H1 (cell line): ENCODE data around the gene MCM7. TPM values are rescaled to one million over a fixed set of nuclear protein-coding genes. Genes with fewer than 3 reads are reported as not detected.

Experiments
- CTCF ChIA-PET: fragments of 300-600 bp; sonication (Branson Sonifier 250); formaldehyde crosslinking; loops from one replicate; lab custom pipeline; 2021; ENCODE audit not compliant: partially characterized antibody; lab: Charles Lee
- POLR2A ChIA-PET: fragments of 300-600 bp; sonication (Branson Sonifier 250); formaldehyde crosslinking; loops from one replicate; lab custom pipeline; 2021; ENCODE audit warnings: inconsistent platforms; ENCODE audit not compliant: partially characterized antibody; lab: Charles Lee
- DNase-seq, 2 experiments: peaks; one replicate each; pipeline versions ENCODE4 v3.0.0 to v3.0.0-alpha.2; 2010 to 2022; ENCODE audit warnings: low spot score in 2 of 2, low read depth in 1 of 2, mixed read lengths in 1 of 2
- FAIRE-seq: peaks from 2 replicates; lab custom pipeline; 2011; peaks lifted over from hg19 to GRCh38; lab: Jason Lieb, UNC
- H2AFZ ChIP-seq: 2 replicates; pipeline ENCODE4 v1.8.1; 2012; ENCODE audit warnings: low read length, inconsistent platforms
- H2AK5ac ChIP-seq: 2 replicates; pipeline ENCODE4 v1.6.1; 2013; ENCODE audit warnings: low read depth, low read length
- H2BK120ac ChIP-seq: replicated peaks from 2 replicates; pipeline ENCODE3; 2013; ENCODE audit warnings: low read depth, low read length, inconsistent platforms
- H2BK12ac ChIP-seq: 2 replicates; pipeline ENCODE4 v1.6.1; 2013; ENCODE audit warnings: low read depth, low read length
- H2BK15ac ChIP-seq: 2 replicates; pipeline ENCODE4 v1.6.1; 2013; ENCODE audit warnings: low read length
- H2BK20ac ChIP-seq: 2 replicates; pipeline ENCODE4 v1.6.1; 2013; ENCODE audit warnings: low read length
- H2BK5ac ChIP-seq: 2 replicates; pipeline ENCODE4 v1.6.1; 2013; ENCODE audit warnings: low read depth, low read length
- H3K14ac ChIP-seq: 2 replicates; pipeline ENCODE4 v1.6.1; 2013; ENCODE audit warnings: inconsistent platforms; ENCODE audit not compliant: insufficient read length
- H3K18ac ChIP-seq: 2 replicates; pipeline ENCODE4 v1.6.1; 2013; ENCODE audit warnings: low read length; ENCODE audit errors: extremely low read depth
- H3K23ac ChIP-seq: 2 replicates; pipeline ENCODE4 v1.6.1; 2013; ENCODE audit warnings: inconsistent platforms; ENCODE audit not compliant: insufficient read length
- H3K23me2 ChIP-seq: 2 replicates; pipeline ENCODE4 v1.6.1; 2013; ENCODE audit warnings: low read depth, low read length
- H3K27ac ChIP-seq: 2 replicates; pipeline ENCODE4 v1.6.1; 2011; ENCODE audit warnings: low read depth, low read length, inconsistent platforms
- H3K27me3 ChIP-seq, 4 experiments: replicated peaks in 1 of 4; 1 replicate in 1 of 4; 2 replicates in 3 of 4; pipeline versions ENCODE4 v1.6.1 to v1.8.1; 2011 to 2013; ENCODE audit warnings: low read length in 3 of 4, mild to moderate bottlenecking in 3 of 4, inconsistent platforms in 2 of 4, mixed read lengths in 2 of 4, moderate library complexity in 1 of 4; ENCODE audit not compliant: control insufficient read depth in 3 of 4, insufficient read depth in 3 of 4; ENCODE audit errors: extremely low read depth in 1 of 4
- H3K36me3 ChIP-seq, 4 experiments: 2 replicates each; pipeline versions ENCODE4 v1.6.1 to v1.8.1; 2011 to 2013; ENCODE audit warnings: mild to moderate bottlenecking in 4 of 4, low read length in 3 of 4, moderate library complexity in 2 of 4, control low read depth in 1 of 4, inconsistent platforms in 1 of 4; ENCODE audit not compliant: insufficient read depth in 4 of 4, control insufficient read depth in 2 of 4
- H3K4ac ChIP-seq: replicated peaks from 2 replicates; pipeline ENCODE3; 2013; ENCODE audit warnings: low read length, low read depth, mixed read lengths, inconsistent platforms; ENCODE audit not compliant: insufficient read length
- H3K4me1 ChIP-seq, 4 experiments: replicated peaks in 1 of 4; 1 replicate in 1 of 4; 2 replicates in 3 of 4; pipeline versions ENCODE4 v1.6.1 to v1.8.1; 2011 to 2013; ENCODE audit warnings: low read length in 3 of 4, inconsistent platforms in 2 of 4, mixed read lengths in 1 of 4; ENCODE audit not compliant: insufficient read depth in 4 of 4, control insufficient read depth in 3 of 4
- H3K4me2 ChIP-seq, 2 experiments: 2 replicates each; pipeline versions ENCODE4 v1.6.1 to v1.8.1; 2011 to 2013; ENCODE audit warnings: low read depth in 2 of 2, low read length in 2 of 2, control low read depth in 1 of 2, inconsistent platforms in 1 of 2, mild to moderate bottlenecking in 1 of 2; ENCODE audit not compliant: insufficient read depth in 1 of 2
- H3K4me3 ChIP-seq, 4 experiments: fragments of 200-600, 300-600 bp in 1 of 4; sonication (generic), shearing (Covaris generic), sonication (Bioruptor Twin) in 1 of 4; 2 replicates each; pipeline versions ENCODE4 v1.5.1 to v1.8.1; 2011 to 2016; ENCODE audit warnings: low read length in 4 of 4, low read depth in 3 of 4, control low read depth in 2 of 4, inconsistent platforms in 2 of 4, mild to moderate bottlenecking in 2 of 4, mixed read lengths in 1 of 4, moderate library complexity in 1 of 4; ENCODE audit not compliant: insufficient read depth in 2 of 4; ENCODE audit errors: extremely low read depth in 1 of 4
- H3K56ac ChIP-seq: replicated peaks from 2 replicates; pipeline ENCODE3; 2013; ENCODE audit warnings: low read depth, mild to moderate bottlenecking, mixed read lengths, low read length, inconsistent platforms; ENCODE audit not compliant: insufficient read length
- H3K79me1 ChIP-seq: 2 replicates; pipeline ENCODE4 v1.6.1; 2013; ENCODE audit warnings: low read depth, low read length, control low read depth
- H3K79me2 ChIP-seq, 2 experiments: 2 replicates each; pipeline versions ENCODE4 v1.6.1 to v1.8.1; 2012 to 2013; ENCODE audit warnings: low read length in 2 of 2, mild to moderate bottlenecking in 2 of 2, inconsistent platforms in 1 of 2; ENCODE audit not compliant: insufficient read depth in 2 of 2, control insufficient read depth in 1 of 2
- H3K9ac ChIP-seq, 4 experiments: replicated peaks in 1 of 4; 1 replicate in 1 of 4; 2 replicates in 3 of 4; pipeline versions ENCODE4 v1.6.1 to v1.8.1; 2011 to 2013; ENCODE audit warnings: low read depth in 3 of 4, low read length in 3 of 4, control low read depth in 2 of 4, mild to moderate bottlenecking in 2 of 4, moderate library complexity in 2 of 4, inconsistent platforms in 1 of 4; ENCODE audit errors: extremely low read depth in 1 of 4
- H3K9me3 ChIP-seq, 2 experiments: 2 replicates each; pipeline versions ENCODE4 v1.6.1 to v1.8.1; 2012 to 2013; ENCODE audit warnings: mild to moderate bottlenecking in 2 of 2, moderate library complexity in 2 of 2, control low read depth in 1 of 2, inconsistent platforms in 1 of 2, low read depth in 1 of 2, low read length in 1 of 2, mixed read lengths in 1 of 2; ENCODE audit not compliant: insufficient read depth in 2 of 2
- H4K20me1 ChIP-seq, 2 experiments: replicated peaks in 1 of 2; 2 replicates each; pipeline versions ENCODE3 to v1.8.1; 2011 to 2013; ENCODE audit warnings: inconsistent platforms in 2 of 2, low read length in 2 of 2, mild to moderate bottlenecking in 1 of 2; ENCODE audit not compliant: insufficient read depth in 2 of 2, control insufficient read depth in 1 of 2
- H4K5ac ChIP-seq: 2 replicates; pipeline ENCODE4 v1.6.1; 2013; ENCODE audit warnings: low read length, low read depth, mixed read lengths, inconsistent platforms; ENCODE audit not compliant: insufficient read length
- H4K8ac ChIP-seq: 2 replicates; pipeline ENCODE4 v1.8.0; 2013; ENCODE audit warnings: mild to moderate bottlenecking, moderate library complexity, low read length, inconsistent platforms; ENCODE audit not compliant: insufficient read depth; ENCODE audit errors: extremely low read depth
- H4K91ac ChIP-seq: replicated peaks from 2 replicates; pipeline ENCODE3; 2013; ENCODE audit warnings: low read length, mixed read lengths, inconsistent platforms; ENCODE audit not compliant: insufficient read length
- BACH1 ChIP-seq: IDR thresholded peaks from 2 replicates; pipeline ENCODE4 v1.6.1; 2012; ENCODE audit warnings: low read length, improper control_type of control experiment
- EZH2 ChIP-seq: fragments of 200-600 bp; sonication (generic); IDR thresholded peaks from 2 replicates; pipeline ENCODE4 v1.7.1; 2012; ENCODE audit warnings: low read depth, mild to moderate bottlenecking, moderate library complexity, low read length, inconsistent platforms; ENCODE audit not compliant: severe bottlenecking
- FOSL1 ChIP-seq: IDR thresholded peaks from 2 replicates; pipeline ENCODE4 v1.6.1; 2011; ENCODE audit warnings: mild to moderate bottlenecking, low read depth, low read length, moderate library complexity; ENCODE audit not compliant: insufficient read depth
- HDAC2 ChIP-seq, 2 experiments: fragments of 300-600 bp in 1 of 2; sonication (generic) in 1 of 2; IDR thresholded peaks; 2 replicates each; pipeline ENCODE4 v1.6.1; 2011 to 2012; ENCODE audit warnings: low read depth in 2 of 2, low read length in 2 of 2, mild to moderate bottlenecking in 2 of 2, moderate library complexity in 2 of 2, borderline replicate concordance in 1 of 2, inconsistent platforms in 1 of 2
- POU5F1 ChIP-seq: IDR thresholded peaks from 2 replicates; pipeline ENCODE4 v1.6.1; 2011; ENCODE audit warnings: low read depth, mild to moderate bottlenecking, low read length, moderate library complexity
- RBBP5 ChIP-seq: IDR thresholded peaks from 2 replicates; pipeline ENCODE4 v1.7.1; 2012; ENCODE audit warnings: low read depth, mild to moderate bottlenecking, inconsistent platforms, low read length, moderate library complexity, borderline replicate concordance
- RXRA ChIP-seq: IDR thresholded peaks from 2 replicates; pipeline ENCODE4 v1.6.1; 2011; ENCODE audit warnings: low read depth, mild to moderate bottlenecking, low read length, moderate library complexity; ENCODE audit not compliant: insufficient read depth
- SP2 ChIP-seq: IDR thresholded peaks from 2 replicates; pipeline ENCODE4 v1.6.1; 2012; ENCODE audit warnings: mild to moderate bottlenecking, low read length, inconsistent platforms
- TEAD4 ChIP-seq: IDR thresholded peaks from 2 replicates; pipeline ENCODE4 v1.6.1; 2012; ENCODE audit warnings: low read depth, low read length, inconsistent platforms, mixed read lengths
- WGBS, 2 experiments: shearing (Covaris generic) in 1 of 2; methylation state at CpG; one replicate each; pipeline versions ENCODE4 v1.1.6 to v1.1.7; 2013 to 2015; ENCODE audit warnings: low lambda C conversion rate in 2 of 2, mixed read lengths in 2 of 2, inconsistent platforms in 1 of 2, low coverage in 1 of 2, missing lambda C conversion rate in 1 of 2; ENCODE audit not compliant: insufficient replicate concordance in 2 of 2, insufficient coverage in 1 of 2, insufficient read length in 1 of 2; ENCODE audit errors: extremely low coverage in 1 of 2, missing lambda C conversion rate in 1 of 2; 5-methylcytosine and 5-hydroxymethylcytosine counted together
- polyA plus RNA-seq, 7 experiments: library from polyadenylated mRNA; depleted of rRNA in 3 of 7; stranded (reverse) in 5 of 7; unstranded in 2 of 7; fragments of >200 nt in 5 of 7; fragments of 200-250 nt in 2 of 7; gene quantifications; 1 replicate in 5 of 7; 2 replicates in 1 of 7; 4 replicates in 1 of 7; pipeline versions ENCODE4 v1.2.1 to v1.2.3, GENCODE V29; 2011 to 2013; ENCODE audit warnings: missing spikeins in 2 of 7, mixed read lengths in 2 of 7
- total RNA-seq: library from RNA; stranded (reverse); fragmentation: NEBNext Ultra II Directional; extraction: Animal tissue kit (Norgen Biotek cat#: 25700); gene quantifications from 2 replicates; pipeline ENCODE4 v1.2.1, GENCODE V29; 2021

The MCM7 gene
- total and polyA plus RNA-seq, 2 of the 8 experiments (the other 6 are each of a cell fraction or from before 2014, with no cell fraction given) = 313 to 344 TPM

- H3K56ac ChIP-seq = no peak overlapping the region
- no peak overlapping the region for H2AK5ac ChIP-seq
- peaks cover 0 to 4% (median 0%) of the 10 kb centered on the region in 4 experiments; a peak in 1 of 7 replicates for H3K4me1 ChIP-seq
- no peak overlapping the region for H2BK5ac ChIP-seq
- H3K79me1 ChIP-seq = peaks cover 4% of the 10 kb centered on the region
- POLR2A ChIA-PET = interaction anchor here (0.6 to 19.6 kb wide), 13 partner anchors 8 to 85 kb away, joined by 3 to 294 read pairs (median 4); partner anchors contain the start of genes AP4M1, COPS6, MCM7 and ZSCAN21
- FAIRE-seq (no peak), DNase-seq (no peak)
- H4K5ac ChIP-seq = no peak overlapping the region
- no peak overlapping the region for H4K8ac ChIP-seq
- TF ChIP-seq SP2 = no peak
- TF ChIP-seq EZH2 = no peak
- TF ChIP-seq BACH1 = no peak
- TF ChIP-seq RXRA = no peak
- TF ChIP-seq FOSL1 = no peak
- no peak for TF ChIP-seq RBBP5
- no peak for TF ChIP-seq TEAD4
- TF ChIP-seq HDAC2 (IDR thresholded peaks at IDR 0.05; ENCODE audit: borderline replicate concordance in 1 of 2, low read depth in 2 of 2, low read length in 2 of 2) = no peak
- TF ChIP-seq POU5F1 = no peak
- 94% methylated on average over 6 of the region's 6 CpGs; no CpG with 5 or more reads in 1 of the 2 experiments for whole genome bisulfite sequencing, 2 experiments
- no peak overlapping the region for H3K18ac ChIP-seq
- H3K4ac ChIP-seq = no peak overlapping the region
- H2AFZ ChIP-seq = no peak overlapping the region
- no peak overlapping the region for H3K14ac ChIP-seq
- H2BK15ac ChIP-seq = no peak overlapping the region
- H3K27me3 ChIP-seq = no peaks in the 10 kb centered on the region; a peak in 1 of 7 replicates
- H3K9ac ChIP-seq = no peak overlapping the region
- CTCF ChIA-PET = interaction anchor here (0.6 to 2.1 kb wide), 6 partner anchors 8 to 609 kb away, joined by 3 to 5 read pairs (median 3); no protein-coding TSS in a partner anchor
- H2BK20ac ChIP-seq = no peak overlapping the region
- H2BK120ac ChIP-seq = no peak overlapping the region
- no peak overlapping the region for H2BK12ac ChIP-seq
- no peak overlapping the region for H3K23ac ChIP-seq
- H4K20me1 ChIP-seq = peaks cover 1 to 3% of the 10 kb centered on the region in 2 experiments
- H3K27ac ChIP-seq = no peak overlapping the region
- no peak overlapping the region for H3K4me3 ChIP-seq
- no peak overlapping the region for H3K4me2 ChIP-seq
- no peak overlapping the region for H4K91ac ChIP-seq
- no peaks in the 10 kb centered on the region for H3K23me2 ChIP-seq
- H3K9me3 ChIP-seq = peaks cover 53 to 61% of the 10 kb centered on the region in 2 experiments
- H3K36me3 ChIP-seq = peaks cover 73 to 97% (median 87%) of the 10 kb centered on the region in 4 experiments
- peaks cover 22 to 40% of the 10 kb centered on the region in 2 experiments for H3K79me2 ChIP-seq
Measured at GRCh38 chr7:100075418-100075817, 25.8 kb downstream of the MCM7 start.
